ENCODE data around the gene FAM20C. TPM values are rescaled to one million over a fixed set of nuclear protein-coding genes. Genes with fewer than 3 reads are reported as not detected.
A peak's percentile ranks its signal among the peaks of the same experiment; 100 is the strongest.

The FAM20C gene
- total and polyA plus RNA-seq, 7 donors, result 15.6 to 47.6 (median 28.1) TPM

- Histone ChIP-seq H3K27me3 (ENCODE audit: insufficient read depth in 3 of 3, low read length in 2 of 3) (no peaks in the 10 kb centered on the region), H3K27ac (no peak overlapping the region), H3K36me3 (ENCODE audit: insufficient read depth in 1 of 2, low read depth in 1 of 2) (no peaks in the 10 kb centered on the region), H3K4me1 (peaks cover 4% of the 10 kb centered on the region), H3K9me3 (no peaks in the 10 kb centered on the region), H3K4me3 (no peak overlapping the region)
- TF ChIP-seq CTCF (IDR thresholded peaks at IDR 0.05), result no peak
- intact Hi-C loops (cut with DNase I), result no loop called here
- 69 to 72% (median 69%) methylated on average over 9 to 10 of the region's 10 CpGs for WGBS, 3 donors
- DNase-seq, result no peak
- ATAC-seq, result no peak
These were observed 26.6 kb upstream of the FAM20C start for GRCh38 chr7:165661-166337.

GRCh38 chr7:166338-167060, 25.9 kb upstream of the FAM20C start:
- no peak for TF ChIP-seq CTCF (IDR thresholded peaks at IDR 0.05)
- no peaks in the 10 kb centered on the region for H3K36me3 ChIP-seq (ENCODE audit: insufficient read depth in 1 of 2, low read depth in 1 of 2)
- no peaks in the 10 kb centered on the region for H3K9me3 ChIP-seq
- no peak overlapping the region for H3K27ac ChIP-seq
- no peaks in the 10 kb centered on the region for H3K4me1 ChIP-seq
- ATAC-seq, result no peak
- no peaks in the 10 kb centered on the region for H3K27me3 ChIP-seq (ENCODE audit: insufficient read depth in 3 of 3, low read length in 2 of 3)
- H3K4me3 ChIP-seq, result no peak overlapping the region
- WGBS, 3 donors, result 62 to 69% (median 64%) methylated on average over 18 of the region's 18 CpGs
- DNase-seq, result peak in 1 of 2 donors; percentile 44
- intact Hi-C loops (cut with DNase I), result no loop called here

GRCh38 chr7:167090-167855, 25.1 kb upstream of the FAM20C start:
- intact Hi-C loops (cut with DNase I), result no loop called here
- Histone ChIP-seq H3K9me3 (no peaks in the 10 kb centered on the region), H3K27ac (no peak overlapping the region), H3K4me1 (no peaks in the 10 kb centered on the region), H3K27me3 (ENCODE audit: insufficient read depth in 3 of 3, low read length in 2 of 3) (no peaks in the 10 kb centered on the region), H3K4me3 (no peak overlapping the region), H3K36me3 (ENCODE audit: insufficient read depth in 1 of 2, low read depth in 1 of 2) (no peaks in the 10 kb centered on the region)
- WGBS, 3 donors, result 76 to 80% (median 77%) methylated on average over 21 to 25 of the region's 25 CpGs
- no peak for ATAC-seq
- no peak for TF ChIP-seq CTCF (IDR thresholded peaks at IDR 0.05)
- peak in 1 of 2 donors; percentile 52 for DNase-seq

GRCh38 chr7:167976-168791, 24.2 kb upstream of the FAM20C start:
- DNase-seq, result peak in 1 of 2 donors; percentile 30
- no peak for TF ChIP-seq CTCF (IDR thresholded peaks at IDR 0.05)
- no peaks in the 10 kb centered on the region for H3K27me3 ChIP-seq (ENCODE audit: insufficient read depth in 3 of 3, low read length in 2 of 3)
- ATAC-seq, result peak in 1 of 4 donors; percentile 7
- H3K9me3 ChIP-seq, result no peaks in the 10 kb centered on the region
- no peak overlapping the region for H3K27ac ChIP-seq
- WGBS, 3 donors, result 81 to 87% (median 84%) methylated on average over 31 of the region's 31 CpGs
- no peaks in the 10 kb centered on the region for H3K36me3 ChIP-seq (ENCODE audit: insufficient read depth in 1 of 2, low read depth in 1 of 2)
- H3K4me1 ChIP-seq, result no peaks in the 10 kb centered on the region
- intact Hi-C loops (cut with DNase I), result no loop called here
- H3K4me3 ChIP-seq, result no peak overlapping the region

Measured in psoas muscle (tissue), 8 donors.